HT1080 (cell line): ENCODE measurements around the gene OR2S2. TPM values are rescaled to one million over a fixed set of nuclear protein-coding genes. Genes with fewer than 3 reads are reported as not detected.
"Not testable (repeated sequence)": the region's sequence is repeated elsewhere in the genome, so short reads cannot be mapped to it uniquely, and the experiment has no call there.

ENCODE experiments used
- DNase-seq: peaks from one replicate; pipeline ENCODE4 v3.0.0-alpha.2; 2015; ENCODE audit warnings: low read depth
- polyA plus RNA-seq, 2 experiments: library from polyadenylated mRNA; depleted of rRNA; stranded (reverse); fragments of >200 nt; gene quantifications; 2 replicates each; pipeline ENCODE4 v1.2.3, GENCODE V29; 2015
- total RNA-seq: library from RNA; depleted of rRNA; stranded (reverse); fragments of >200 nt; shearing (Covaris generic); gene quantifications from 2 replicates; pipeline ENCODE4 v1.2.3, GENCODE V29; 2014; rRNA removed

The OR2S2 gene
- total RNA-seq, result 0.32 TPM in 1 of 2 replicates, not detected in the other
- not detected in 2 replicates for polyA plus RNA-seq (2015; cell fraction: cytosol; rRNA removed)
- not detected in 2 replicates for polyA plus RNA-seq (2015; cell fraction: nucleus; rRNA removed)

GRCh38 chr9:35958104-35958837 lies at the start of gene OR2S2:
OR2S2 (minus strand) TSS chr9:35958154; CDS start chr9:35958098, 56 bp downstream.
- no peak for DNase-seq

GRCh38 chr9:36007316-36007708 lies 49.4 kb upstream of the OR2S2 start:
- DNase-seq, result no peak

- no peak for DNase-seq
Measured at GRCh38 chr9:36006549-36007315, 48.8 kb upstream of the OR2S2 start.

- DNase-seq, result no peak
Measured at GRCh38 chr9:36005891-36006290, 47.9 kb upstream of the OR2S2 start.

- no peak for DNase-seq
Measured at GRCh38 chr9:35998333-35998732, 40.4 kb upstream of the OR2S2 start.

- DNase-seq, result not testable (repeated sequence)
Measured at GRCh38 chr9:35997016-35997415, 39.1 kb upstream of the OR2S2 start.

GRCh38 chr9:35996358-35996970 lies 38.5 kb upstream of the OR2S2 start:
- DNase-seq, result peak; percentile 48

GRCh38 chr9:35994959-35995358 lies 37.0 kb upstream of the OR2S2 start:
- DNase-seq, result no peak

GRCh38 chr9:35993976-35994720 lies 36.2 kb upstream of the OR2S2 start:
- DNase-seq, result no peak

GRCh38 chr9:35993136-35993535 lies 35.2 kb upstream of the OR2S2 start:
- not testable (repeated sequence) for DNase-seq

- no peak for DNase-seq
Measured at GRCh38 chr9:35990155-35990554, 32.2 kb upstream of the OR2S2 start.

GRCh38 chr9:35984021-35984420 lies 26.1 kb upstream of the OR2S2 start:
- DNase-seq, result no peak

- no peak for DNase-seq
Measured at GRCh38 chr9:35981699-35982098, 23.7 kb upstream of the OR2S2 start.

- no peak for DNase-seq
Measured at GRCh38 chr9:35980289-35981011, 22.5 kb upstream of the OR2S2 start.

- DNase-seq, result no peak
Measured at GRCh38 chr9:35978792-35979191, 20.8 kb upstream of the OR2S2 start.

GRCh38 chr9:35976726-35977125 lies 18.8 kb upstream of the OR2S2 start:
- no peak for DNase-seq

- no peak for DNase-seq
Measured at GRCh38 chr9:35974800-35975199, 16.8 kb upstream of the OR2S2 start.

- DNase-seq, result no peak
Measured at GRCh38 chr9:35972093-35972492, 14.1 kb upstream of the OR2S2 start.

GRCh38 chr9:35967042-35967441 lies 9.1 kb upstream of the OR2S2 start:
- no peak for DNase-seq

GRCh38 chr9:35966433-35966832 lies 8.5 kb upstream of the OR2S2 start:
- no peak for DNase-seq

GRCh38 chr9:35965011-35965410 lies 7.1 kb upstream of the OR2S2 start:
- DNase-seq, result no peak
